Activated CD8-positive, alpha-beta memory T cell treated with anti-CD3 and anti-CD28 coated beads for 48 hours (primary cell): Measurements from ENCODE around the gene CAMK2B.
"Not testable (repeated sequence)": the region's sequence is repeated elsewhere in the genome, so short reads cannot be mapped to it uniquely, and the experiment has no call there.

Experiments used
- DNase-seq, 3 experiments: peaks; one replicate each; pipeline ENCODE4 v3.0.0-alpha.2; 2020; ENCODE audit warnings: low read depth in 2 of 3, low spot score in 2 of 3

CAMK2B gene

DNA sequence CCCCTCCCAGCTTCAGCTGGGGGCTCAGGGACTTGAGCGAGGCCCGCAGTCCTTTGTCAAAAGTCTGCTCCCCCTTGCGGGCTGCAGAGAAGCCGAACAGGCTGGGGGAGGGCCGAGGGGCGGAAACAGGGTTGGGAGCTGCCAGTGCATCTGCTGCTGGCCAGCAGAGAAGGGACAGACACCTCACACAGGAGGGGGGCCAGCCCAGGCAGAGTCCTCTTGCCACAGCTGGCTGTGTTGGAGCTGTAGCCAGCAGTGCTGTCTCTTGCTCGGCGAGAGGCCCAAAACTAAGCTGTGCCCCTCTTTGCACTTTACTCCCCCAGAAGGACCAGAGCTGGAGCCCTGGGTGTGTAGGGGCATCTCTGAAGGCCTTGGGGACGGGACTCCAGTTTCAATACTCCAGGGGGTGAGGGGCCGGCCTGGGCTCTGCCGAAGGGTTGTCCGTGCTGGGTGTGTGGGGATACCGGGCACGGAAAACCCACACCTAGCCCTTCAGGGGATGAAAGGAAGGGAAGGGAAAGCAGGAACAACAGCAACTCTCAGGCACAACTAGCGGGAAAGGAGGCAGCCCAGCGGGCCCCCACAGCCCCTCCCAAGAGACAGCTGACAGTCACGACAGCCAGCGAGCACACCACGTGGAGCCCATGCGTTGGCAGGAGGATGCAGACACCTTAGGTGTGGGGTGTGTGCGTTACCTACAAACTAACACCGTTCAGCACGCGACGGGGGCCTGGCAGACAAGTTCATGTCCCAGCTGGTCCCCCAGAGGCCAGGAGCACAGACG, 106.8 kb downstream of the CAMK2B start:
- DNase-seq = no peak

- no peak for DNase-seq
These were observed 107.5 kb downstream of the CAMK2B start for GRCh38 chr7:44217852-44218402.

- DNase-seq = no peak
These were observed 108.1 kb downstream of the CAMK2B start for GRCh38 chr7:44217223-44217714.

DNA sequence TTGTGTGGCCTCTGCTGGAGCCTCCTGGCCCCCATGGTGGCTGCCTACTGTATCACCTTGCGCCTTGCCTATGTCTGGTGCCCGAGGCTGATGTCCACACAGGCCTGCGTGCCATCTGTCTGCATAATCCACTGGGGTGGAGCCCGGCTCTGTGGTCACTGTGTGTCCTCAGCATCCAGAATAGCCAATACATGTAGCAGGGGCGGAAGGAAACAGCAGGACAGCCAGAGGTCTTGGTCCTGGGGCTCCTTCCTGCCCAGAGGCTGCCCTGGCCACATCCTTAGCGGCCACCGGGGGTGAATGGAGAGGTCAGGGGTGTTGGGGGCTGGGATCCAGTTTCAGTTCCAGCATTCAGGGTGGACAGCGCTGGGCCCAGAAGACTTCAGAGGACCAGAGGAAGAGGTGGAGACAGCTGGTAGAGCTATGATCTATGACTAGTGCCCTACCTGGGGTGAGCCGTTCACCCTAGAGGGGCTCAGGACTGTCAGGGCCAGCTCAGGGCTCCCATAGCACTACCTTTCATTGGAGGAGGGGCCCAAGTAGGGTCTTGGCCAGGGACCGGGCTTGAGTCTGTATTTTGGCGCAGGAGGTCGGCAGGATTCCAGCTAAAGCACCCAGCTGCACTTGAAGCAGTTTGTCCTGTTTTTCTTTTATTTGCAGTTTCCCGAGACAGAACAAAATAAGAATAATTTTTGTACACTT, 108.7 kb downstream of the CAMK2B start:
- no peak for DNase-seq

DNA sequence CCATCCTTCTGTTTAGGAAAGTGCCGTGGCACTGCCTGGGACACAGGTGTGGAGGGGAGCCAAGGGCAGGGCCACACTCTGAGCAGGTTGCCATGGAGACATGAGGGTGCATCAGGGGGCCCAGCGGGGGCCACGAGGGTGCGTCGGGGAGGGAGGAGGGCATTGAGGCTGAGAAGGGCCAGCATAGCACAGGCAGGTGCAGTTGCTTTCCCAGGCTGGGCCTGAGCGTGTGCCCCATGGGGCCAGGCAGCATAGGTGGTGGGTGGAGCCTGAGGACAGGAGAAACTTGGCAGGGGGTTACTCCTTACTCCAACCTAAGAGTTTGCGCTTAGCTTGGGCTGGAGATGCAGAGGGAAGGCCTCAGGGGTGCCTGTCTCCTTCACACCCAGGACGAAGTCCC, 109.4 kb downstream of the CAMK2B start:
- no peak for DNase-seq

DNA sequence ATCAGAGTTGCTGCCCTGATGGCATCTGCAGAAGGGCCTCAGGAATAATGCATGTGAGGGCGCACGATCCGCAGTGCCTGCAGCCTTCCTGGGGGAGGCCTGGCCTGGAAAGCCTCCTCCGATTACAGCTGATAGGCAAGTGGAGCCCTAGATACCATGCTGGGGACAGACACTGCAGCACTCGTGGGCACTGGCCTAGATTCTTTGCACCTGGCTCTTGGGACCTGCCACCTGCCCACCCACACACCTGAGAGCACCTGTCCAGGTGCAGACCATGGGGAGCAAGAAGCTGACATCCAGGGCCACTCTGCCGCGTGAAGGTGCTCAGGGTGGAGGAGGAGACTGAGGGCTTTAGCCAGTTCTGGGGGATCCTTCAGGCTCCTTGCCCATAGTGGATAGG, 109.9 kb downstream of the CAMK2B start:
- no peak for DNase-seq

GRCh38 chr7:44213877-44214388, 111.5 kb downstream of the CAMK2B start:
- no peak for DNase-seq

DNA sequence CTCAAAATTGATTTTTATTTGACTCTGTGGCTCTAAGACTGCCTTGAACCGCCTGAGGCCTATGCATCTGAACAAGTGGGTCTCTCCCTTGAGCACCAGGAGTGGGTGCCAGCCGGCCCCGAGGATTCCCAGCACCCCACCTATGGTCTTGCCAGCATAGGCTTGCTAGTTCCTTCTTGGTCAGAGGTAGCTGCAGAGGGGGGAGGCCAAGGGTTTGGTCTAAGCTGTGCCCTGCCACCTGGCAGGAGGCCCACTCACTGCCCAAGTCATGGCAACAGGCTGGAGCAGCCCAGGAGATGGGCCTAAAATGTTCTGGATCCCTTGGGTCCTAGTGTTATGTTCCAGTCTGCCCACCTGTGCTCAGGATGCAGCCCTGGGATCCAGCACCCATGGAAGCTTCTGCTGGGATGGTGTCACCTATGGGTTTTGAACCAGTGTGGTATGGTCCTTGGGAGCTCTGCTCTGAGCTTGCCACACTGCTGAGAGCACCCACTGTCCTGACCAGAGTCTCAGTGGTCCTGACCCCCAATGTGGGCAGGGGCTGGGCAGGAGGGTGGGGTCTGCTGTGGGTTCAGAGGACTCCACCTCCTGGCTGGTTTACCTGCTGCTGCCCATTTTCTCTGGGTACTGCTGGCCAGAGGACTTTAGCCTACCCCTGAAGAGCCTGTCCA, 112.1 kb downstream of the CAMK2B start:
- no peak for DNase-seq

GRCh38 chr7:44212581-44213184, 112.7 kb downstream of the CAMK2B start:
- DNase-seq = no peak

DNA sequence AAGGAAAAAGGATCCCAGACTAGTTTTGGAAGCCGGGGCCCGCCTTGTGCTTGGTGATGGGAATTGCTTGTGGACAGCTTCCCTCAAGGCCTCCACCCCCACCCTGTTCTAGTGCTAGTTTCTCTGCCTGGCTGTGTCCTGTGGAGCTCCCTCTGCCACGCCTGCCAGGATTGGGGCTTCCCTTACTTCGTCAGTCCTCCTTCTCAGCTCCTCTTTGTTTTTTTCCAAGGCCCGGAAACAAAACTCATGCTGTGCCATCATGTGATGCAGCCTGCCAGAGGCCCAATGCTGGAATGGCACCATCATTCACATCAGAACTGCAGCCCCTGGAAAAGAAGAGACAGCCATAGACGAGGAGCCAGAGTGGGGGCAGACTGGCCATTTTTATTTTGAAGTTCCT, 113.4 kb downstream of the CAMK2B start:
- DNase-seq = no peak

DNA sequence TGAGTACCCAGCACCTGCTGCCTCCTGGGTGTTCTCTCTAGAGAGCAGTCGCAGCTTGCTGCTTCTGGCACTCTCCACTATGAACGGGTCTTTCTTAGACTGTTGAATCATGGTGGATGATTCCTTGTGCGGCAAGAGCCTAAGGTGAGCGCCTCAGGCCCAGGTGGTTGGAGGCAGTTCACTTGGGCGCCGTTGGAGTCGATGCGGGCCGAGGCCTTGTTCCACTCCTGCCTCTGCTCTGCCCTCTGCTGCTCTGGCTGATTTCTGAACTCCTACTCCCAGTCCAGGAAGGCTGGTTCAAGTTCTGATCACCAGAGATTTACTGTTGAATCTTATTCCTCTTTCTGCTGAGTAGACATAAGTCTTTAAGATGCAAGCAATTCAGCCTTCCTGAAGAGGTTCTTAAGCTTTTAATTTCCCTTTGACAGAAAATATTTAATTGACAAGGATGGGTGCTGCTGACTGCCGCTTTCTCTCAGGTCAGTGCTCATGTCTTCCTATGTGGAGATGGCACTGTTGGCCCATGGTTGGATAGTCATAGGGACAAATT, 114.2 kb downstream of the CAMK2B start:
- no peak for DNase-seq

- DNase-seq = no peak
These were observed 115.3 kb downstream of the CAMK2B start for GRCh38 chr7:44210107-44210506.

- DNase-seq = no peak
These were observed 117.3 kb downstream of the CAMK2B start for GRCh38 chr7:44208085-44208484.

GRCh38 chr7:44206008-44206407, 119.4 kb downstream of the CAMK2B start:
- no peak for DNase-seq

GRCh38 chr7:44201813-44202212, 123.6 kb downstream of the CAMK2B start:
- no peak for DNase-seq

GRCh38 chr7:44200699-44201461, 124.5 kb downstream of the CAMK2B start, which contains the start of gene YKT6:
YKT6 (plus strand) TSS chr7:44200978; CDS start chr7:44201136, 158 bp downstream.
- peak; percentile 67 to 89 (median 84) for DNase-seq

DNA sequence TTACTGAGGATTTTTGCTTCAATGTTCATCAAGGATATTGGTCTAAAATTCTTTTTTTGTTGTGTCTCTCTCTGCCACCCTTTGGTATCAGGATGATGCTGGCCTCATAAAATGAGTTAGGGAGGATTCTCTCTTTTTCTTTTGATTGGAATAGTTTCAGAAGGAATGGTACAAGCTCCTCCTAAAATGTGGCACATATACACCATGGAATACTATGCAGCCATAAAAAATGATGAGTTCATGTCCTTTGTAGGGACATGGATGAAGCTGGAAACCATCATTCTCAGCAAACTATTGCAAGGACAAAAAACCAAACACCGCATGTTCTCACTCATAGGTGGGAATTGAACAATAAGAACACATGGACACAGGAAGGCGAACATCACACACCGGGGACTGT, 125.2 kb downstream of the CAMK2B start:
- DNase-seq = not testable (repeated sequence)

DNA sequence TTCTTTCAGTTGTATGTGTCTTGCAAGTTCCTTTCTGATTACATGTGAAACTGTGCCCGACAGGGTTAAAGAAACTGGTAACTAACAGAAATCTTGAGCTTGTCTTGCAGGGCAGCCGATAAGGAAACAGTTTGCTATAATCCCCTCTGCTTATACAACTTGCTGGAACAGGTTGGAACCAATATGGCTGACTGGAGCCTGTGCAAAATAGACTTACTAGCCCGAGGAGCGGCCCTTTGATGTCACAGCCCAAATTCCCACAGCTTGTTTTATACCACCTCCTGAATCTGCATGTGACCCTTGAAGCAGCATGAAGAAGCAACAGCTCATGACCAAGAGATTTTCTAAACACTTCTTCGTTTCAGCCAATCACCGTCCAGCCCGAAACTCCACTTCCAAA, 127.9 kb downstream of the CAMK2B start:
- DNase-seq = no peak

GRCh38 chr7:44196450-44196872, 128.9 kb downstream of the CAMK2B start:
- no peak for DNase-seq

- DNase-seq = no peak
These were observed 129.5 kb downstream of the CAMK2B start for GRCh38 chr7:44195889-44196288.
